Aorta (tissue), 5 donors: ENCODE data around the gene SCGB1C2. TPM values are rescaled to one million over a fixed set of nuclear protein-coding genes. Genes with fewer than 3 reads are reported as not detected.
A peak's percentile ranks its signal among the peaks of the same experiment; 100 is the strongest.
"Not testable (repeated sequence)": the region's sequence is repeated elsewhere in the genome, so short reads cannot be mapped to it uniquely, and the experiment has no call there.

Experiments
- ATAC-seq: fragments of 200-7000 bp; cut with Tn5 transposase; one replicate; pipeline ENCODE4 v1.9.1; 2022; ENCODE audit warnings: moderate library complexity; ENCODE audit not compliant: low FRiP score
- DNase-seq, 2 donors: peaks; one replicate each; pipeline ENCODE4 v3.0.0-alpha.2; 2020
- H3K27ac ChIP-seq, 2 donors: one replicate each; pipeline ENCODE4 v1.5.1; 2013; ENCODE audit warnings: low read length in 2 of 2, mild to moderate bottlenecking in 2 of 2, moderate library complexity in 2 of 2, control low read depth in 1 of 2, inconsistent platforms in 1 of 2, low read depth in 1 of 2
- H3K27me3 ChIP-seq, 2 donors: one replicate each; pipeline ENCODE4 v1.6.1; 2013; ENCODE audit warnings: control low read depth in 1 of 2, low read length in 1 of 2, mild to moderate bottlenecking in 1 of 2, moderate library complexity in 1 of 2; ENCODE audit not compliant: insufficient read depth in 2 of 2, control insufficient read depth in 1 of 2
- H3K36me3 ChIP-seq, 2 donors: one replicate each; pipeline ENCODE4 v1.6.1; 2013; ENCODE audit warnings: control low read depth in 1 of 2, low read length in 1 of 2, mild to moderate bottlenecking in 1 of 2; ENCODE audit not compliant: insufficient read depth in 2 of 2, control insufficient read depth in 1 of 2
- H3K4me1 ChIP-seq, 2 donors: one replicate each; pipeline ENCODE4 v1.6.1; 2013; ENCODE audit warnings: low read length in 2 of 2, control low read depth in 1 of 2, mild to moderate bottlenecking in 1 of 2, moderate library complexity in 1 of 2; ENCODE audit not compliant: insufficient read depth in 2 of 2, control insufficient read depth in 1 of 2
- H3K4me3 ChIP-seq, 2 donors: one replicate each; pipeline ENCODE4 v1.5.1; 2013; ENCODE audit warnings: low read length in 2 of 2, control low read depth in 1 of 2, mild to moderate bottlenecking in 1 of 2
- H3K9me3 ChIP-seq: one replicate; pipeline ENCODE4 v1.6.1; 2013; ENCODE audit warnings: mild to moderate bottlenecking, low read length; ENCODE audit not compliant: control insufficient read depth
- WGBS, 2 donors: extraction: QIAGEN DNeasy Blood & Tissue Kit; methylation state at CpG; one replicate each; pipeline ENCODE4 v1.1.7; 2013; 5-methylcytosine and 5-hydroxymethylcytosine counted together
- intact Hi-C, 2 donors: fragments of 100-400 bp; cut with DNase I; formaldehyde crosslinking; loops; one replicate each; pipeline versions ENCODE4 v1.14.2 to v1.15.0; 2022
- polyA plus RNA-seq, 2 donors: library from polyadenylated mRNA; stranded (reverse); fragments of 200-250 nt; gene quantifications; one replicate each; pipeline ENCODE4 v1.2.3, GENCODE V29; 2013
- total RNA-seq, 2 donors: library from RNA; stranded (reverse); fragmentation: NEBNext Ultra II Directional; extraction: Animal tissue kit (Norgen Biotek cat#: 25700); gene quantifications; one replicate each; pipeline ENCODE4 v1.2.1, GENCODE V29; 2021
- donor health status: healthy with polysubstance abuse.
- donor health status: Bipolar disorder and iron deficiency.
- donor health status: DM: no; HTN: no; CAD: no.
- donor health status: DM: no; HTN: no; CAD: no.
- donor health status: DM: yes; HTN: yes; CAD: no.

Gene SCGB1C2
- total and polyA plus RNA-seq, 4 donors = not detected

- H3K4me1 ChIP-seq, H3K27ac ChIP-seq, ATAC-seq, intact Hi-C loops, H3K9me3 ChIP-seq, H3K36me3 ChIP-seq, H3K4me3 ChIP-seq, H3K27me3 ChIP-seq: not testable (repeated sequence)
- WGBS, 2 donors = 70 to 72% methylated on average over 10 to 21 of the region's 22 CpGs
- DNase-seq = peak; percentile 44 to 47
These were observed 2.2 kb downstream of the SCGB1C2 start for GRCh38 chr17:139401-140205.

- Histone ChIP-seq H3K4me1 (no peaks in the 10 kb centered on the region), H3K36me3 (no peaks in the 10 kb centered on the region), H3K27me3 (no peaks in the 10 kb centered on the region), H3K9me3 (no peaks in the 10 kb centered on the region), H3K4me3 (no peak overlapping the region), H3K27ac (no peak overlapping the region)
- DNase-seq = peak; percentile 38 to 69
- intact Hi-C loops = no loop called here
- no peak for ATAC-seq
- WGBS, 2 donors = 93 to 94% methylated on average over 23 of the region's 23 CpGs
These were observed 4.8 kb downstream of the SCGB1C2 start for GRCh38 chr17:142102-142661.

- 76 to 77% methylated on average over 23 of the region's 23 CpGs for WGBS, 2 donors
- DNase-seq = peak; percentile 15 to 42
- intact Hi-C loops = no loop called here
These were observed 5.8 kb downstream of the SCGB1C2 start for GRCh38 chr17:142876-143784.

GRCh38 chr17:143785-144281 is 6.5 kb downstream of the SCGB1C2 start:
- Histone ChIP-seq H3K4me1 (no peaks in the 10 kb centered on the region), H3K4me3 (no peak overlapping the region), H3K36me3 (no peaks in the 10 kb centered on the region), H3K27ac (no peak overlapping the region), H3K9me3 (no peaks in the 10 kb centered on the region), H3K27me3 (no peaks in the 10 kb centered on the region)
- intact Hi-C loops = loop anchor here in 1 of 2 donors (2.0 kb wide), 1 partner anchor 243 kb away; no protein-coding TSS in a partner anchor
- WGBS, 2 donors = 3% methylated on average over 44 of the region's 44 CpGs
- ATAC-seq (peak; percentile 91), DNase-seq (peak; percentile 86 to 96)

More at GRCh38 chr17:142876-143784, 5.8 kb downstream of the SCGB1C2 start:
- Histone ChIP-seq H3K4me1 (no peaks in the 10 kb centered on the region), H3K4me3 (no peak overlapping the region), H3K27me3 (no peaks in the 10 kb centered on the region), H3K27ac (no peak overlapping the region), H3K9me3 (no peaks in the 10 kb centered on the region), H3K36me3 (no peaks in the 10 kb centered on the region)
- ATAC-seq = no peak

- 78 to 94% methylated on average over 7 of the region's 7 CpGs for WGBS, 2 donors
These were observed 7.7 kb downstream of the SCGB1C2 start for GRCh38 chr17:144936-145670.

GRCh38 chr17:145671-146541 is 8.5 kb downstream of the SCGB1C2 start:
- peak; percentile 35 to 66 for DNase-seq

More at GRCh38 chr17:144936-145670, 7.7 kb downstream of the SCGB1C2 start:
- Histone ChIP-seq H3K27me3 (no peaks in the 10 kb centered on the region), H3K36me3 (no peaks in the 10 kb centered on the region), H3K4me1 (no peaks in the 10 kb centered on the region), H3K9me3 (no peaks in the 10 kb centered on the region), H3K27ac (no peak overlapping the region), H3K4me3 (no peak overlapping the region)
- DNase-seq (peak; percentile 24 to 50), ATAC-seq (no peak)
- intact Hi-C loops = loop anchor here in 1 of 2 donors (2.0 to 5.0 kb wide), 2 partner anchors 242 to 557 kb away; no protein-coding TSS in a partner anchor

GRCh38 chr17:146546-146945 is 9.2 kb downstream of the SCGB1C2 start:
- H3K27me3 ChIP-seq = no peaks in the 10 kb centered on the region

More at GRCh38 chr17:145671-146541, 8.5 kb downstream of the SCGB1C2 start:
- ATAC-seq = no peak
- Histone ChIP-seq H3K36me3 (no peaks in the 10 kb centered on the region), H3K27me3 (no peaks in the 10 kb centered on the region), H3K9me3 (no peaks in the 10 kb centered on the region), H3K27ac (no peak overlapping the region), H3K4me1 (no peaks in the 10 kb centered on the region), H3K4me3 (no peak overlapping the region)
- 87% methylated on average over 16 of the region's 16 CpGs for WGBS, 2 donors
- intact Hi-C loops = loop anchor here in 1 of 2 donors (2.0 to 5.0 kb wide), 2 partner anchors 241 to 556 kb away; no protein-coding TSS in a partner anchor

More at GRCh38 chr17:146546-146945, 9.2 kb downstream of the SCGB1C2 start:
- intact Hi-C loops = loop anchor here in 1 of 2 donors (5.0 kb wide), 1 partner anchor 556 kb away; no protein-coding TSS in a partner anchor
- peak; percentile 25 to 61 for DNase-seq
- 88 to 92% methylated on average over 10 of the region's 10 CpGs for WGBS, 2 donors
- no peaks in the 10 kb centered on the region for H3K4me1 ChIP-seq
- no peak overlapping the region for H3K27ac ChIP-seq
- no peaks in the 10 kb centered on the region for H3K9me3 ChIP-seq
- no peaks in the 10 kb centered on the region for H3K36me3 ChIP-seq
- H3K4me3 ChIP-seq = no peak overlapping the region
- ATAC-seq = no peak
